Panc1 (cell line): ENCODE measurements around the gene POLR2J2. TPM values are rescaled to one million over a fixed set of nuclear protein-coding genes. Genes with fewer than 3 reads are reported as not detected.
A peak's percentile ranks its signal among the peaks of the same experiment; 100 is the strongest.
"Not testable (repeated sequence)": the region's sequence is repeated elsewhere in the genome, so short reads cannot be mapped to it uniquely, and the experiment has no call there.

ENCODE experiments used
- ATAC-seq: fragments of 200-7000 bp; cut with Tn5 transposase; 2 replicates; pipeline ENCODE4 v1.9.1; 2020; ENCODE audit warnings: mild to moderate bottlenecking, moderate library complexity
- BruUV-seq: library from RNA; stranded (reverse); fragments of 400-500 nt; replicated peaks from 2 replicates; lab custom pipeline; 2021; lab: Mats Ljungman, UMichigan
- CTCF ChIA-PET: fragments of 300-600 bp; sonication (Branson Sonifier 250); formaldehyde crosslinking; loops from one replicate; lab custom pipeline; 2022; ENCODE audit warnings: antibody characterized with exemption; lab: Charles Lee
- POLR2A ChIA-PET: fragments of 300-600 bp; sonication (Branson Sonifier 250); formaldehyde crosslinking; loops from one replicate; lab custom pipeline; 2022; ENCODE audit warnings: antibody characterized with exemption; lab: Charles Lee
- DNase-seq: peaks from one replicate; pipeline ENCODE4 v3.0.0-alpha.2; 2010; ENCODE audit warnings: low read depth, low spot score
- H3K27ac ChIP-seq: 2 replicates; pipeline ENCODE4 v1.5.1; 2011; ENCODE audit warnings: mild to moderate bottlenecking, low read length, inconsistent platforms
- H3K27me3 ChIP-seq: fragments of 200-500 bp; sonication (Bioruptor generic); 2 replicates; pipeline ENCODE4 v1.6.0; 2014; ENCODE audit warnings: low read length, inconsistent platforms; ENCODE audit not compliant: control insufficient read depth, insufficient read depth
- H3K36me3 ChIP-seq: fragments of 200-500 bp; sonication (Bioruptor generic); 2 replicates; pipeline ENCODE4 v1.5.1; 2014; ENCODE audit warnings: inconsistent platforms, mild to moderate bottlenecking, low read length, moderate library complexity; ENCODE audit not compliant: control insufficient read depth, insufficient read depth
- H3K4me1 ChIP-seq: 2 replicates; pipeline ENCODE4 v1.5.1; 2011; ENCODE audit warnings: inconsistent platforms, mild to moderate bottlenecking, low read length, moderate library complexity; ENCODE audit not compliant: control insufficient read depth, insufficient read depth
- H3K4me3 ChIP-seq, 2 experiments: 2 replicates each; pipeline ENCODE4 v1.5.1; 2011 to 2012; ENCODE audit warnings: low read depth in 2 of 2, low read length in 2 of 2, mild to moderate bottlenecking in 2 of 2, inconsistent platforms in 1 of 2, moderate library complexity in 1 of 2
- H3K9me3 ChIP-seq: fragments of 200-500 bp; sonication (Bioruptor generic); 2 replicates; pipeline ENCODE4 v1.5.1; 2014; ENCODE audit warnings: low read depth, mild to moderate bottlenecking, inconsistent platforms, low read length, moderate library complexity; ENCODE audit not compliant: control insufficient read depth, insufficient read depth
- in situ Hi-C: cut with HindIII; loops from 2 replicates; pipeline ENCODE4 v1.10.0; 2016; ENCODE audit warnings: low sequenced_read_pairs, low pct_unique_long_range_greater_than_20kb
- intact Hi-C: fragments of 100-400 bp; cut with micrococcal nuclease; formaldehyde crosslinking; loops from one replicate; pipeline ENCODE4 v1.10.0; 2022; ENCODE audit not compliant: unreplicated experiment
- total RNA-seq: library from RNA; stranded (reverse); gene quantifications from one replicate; pipeline ENCODE4 v1.2.1, GENCODE V29; 2021; ENCODE audit not compliant: unreplicated experiment

POLR2J2 gene
- total RNA-seq, 1 experiment from 2014 or later, result 10.0 TPM

DNA sequence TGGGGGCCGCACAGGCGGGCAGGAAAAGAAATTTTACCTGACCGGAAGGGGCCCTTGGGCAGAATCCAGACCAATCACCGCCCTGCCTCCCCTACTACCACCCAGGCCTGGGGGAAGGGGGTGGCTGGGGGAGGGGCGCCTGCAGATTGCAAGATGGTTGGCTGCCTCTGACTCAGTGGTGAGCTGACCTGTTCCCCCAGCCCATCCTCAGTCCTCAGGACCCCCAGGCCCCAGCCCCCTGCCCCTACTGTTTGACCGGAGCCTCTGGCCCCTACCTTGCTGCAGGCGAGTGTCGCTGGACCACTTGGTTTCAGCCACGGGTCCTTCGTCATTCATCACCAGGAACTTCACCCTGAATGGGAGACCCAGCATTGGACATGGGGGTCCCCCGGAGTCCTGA is 32.6 kb downstream of the POLR2J2 start:
- peak; percentile 11 for ATAC-seq
- POLR2A ChIA-PET, result not testable (repeated sequence)

GRCh38 chr7:102636956-102637355 is 34.5 kb downstream of the POLR2J2 start:
- in situ Hi-C loops, H3K27me3 ChIP-seq, H3K4me1 ChIP-seq, H3K4me3 ChIP-seq, intact Hi-C loops, H3K36me3 ChIP-seq, POLR2A ChIA-PET, DNase-seq, H3K27ac ChIP-seq, CTCF ChIA-PET, BruUV-seq, ATAC-seq, H3K9me3 ChIP-seq: not testable (repeated sequence)

More for the DNA sequence above, 32.6 kb downstream of the POLR2J2 start:
- H3K4me3 ChIP-seq, H3K27me3 ChIP-seq, in situ Hi-C loops, intact Hi-C loops, H3K4me1 ChIP-seq, DNase-seq, BruUV-seq, H3K9me3 ChIP-seq, H3K27ac ChIP-seq, CTCF ChIA-PET, H3K36me3 ChIP-seq: not testable (repeated sequence)

- DNase-seq, POLR2A ChIA-PET, H3K9me3 ChIP-seq, H3K27ac ChIP-seq, H3K36me3 ChIP-seq, in situ Hi-C loops, intact Hi-C loops, H3K4me1 ChIP-seq, CTCF ChIA-PET, H3K4me3 ChIP-seq, H3K27me3 ChIP-seq, ATAC-seq: not testable (repeated sequence)
- TSS peak; percentile 85 for BruUV-seq
These were observed 36.1 kb downstream of the POLR2J2 start for GRCh38 chr7:102635354-102635753.

DNA sequence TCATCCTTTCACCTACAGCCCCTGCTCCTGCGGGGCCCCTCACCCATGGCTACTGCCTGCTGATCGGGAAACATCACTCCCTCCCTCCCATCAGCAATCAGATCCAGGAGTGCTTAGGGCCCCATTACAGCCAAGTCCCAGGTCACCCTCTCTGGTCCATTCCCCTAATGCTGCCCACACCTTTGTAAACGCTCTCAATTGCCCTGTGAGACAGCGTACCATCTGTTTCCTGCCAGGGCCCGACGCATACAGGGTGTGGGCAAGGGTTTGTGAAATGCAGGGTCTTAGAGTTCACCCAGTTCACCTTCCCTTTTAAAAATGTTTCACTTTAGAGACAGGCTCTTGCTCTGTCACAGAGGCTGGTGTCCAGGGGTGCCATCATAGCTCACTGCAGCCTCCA is 37.2 kb downstream of the POLR2J2 start:
- POLR2A ChIA-PET, DNase-seq, in situ Hi-C loops, H3K4me1 ChIP-seq, intact Hi-C loops, BruUV-seq, H3K36me3 ChIP-seq, H3K4me3 ChIP-seq, H3K27me3 ChIP-seq, ATAC-seq, H3K9me3 ChIP-seq, H3K27ac ChIP-seq, CTCF ChIA-PET: not testable (repeated sequence)

GRCh38 chr7:102630622-102631021 is 40.8 kb downstream of the POLR2J2 start:
- ATAC-seq, result peak; percentile 4; the same call in 1 of the 2 replicates
- intact Hi-C loops, in situ Hi-C loops, H3K27me3 ChIP-seq, H3K27ac ChIP-seq, H3K36me3 ChIP-seq, CTCF ChIA-PET, H3K4me3 ChIP-seq, DNase-seq, H3K9me3 ChIP-seq, POLR2A ChIA-PET, BruUV-seq, H3K4me1 ChIP-seq: not testable (repeated sequence)

DNA sequence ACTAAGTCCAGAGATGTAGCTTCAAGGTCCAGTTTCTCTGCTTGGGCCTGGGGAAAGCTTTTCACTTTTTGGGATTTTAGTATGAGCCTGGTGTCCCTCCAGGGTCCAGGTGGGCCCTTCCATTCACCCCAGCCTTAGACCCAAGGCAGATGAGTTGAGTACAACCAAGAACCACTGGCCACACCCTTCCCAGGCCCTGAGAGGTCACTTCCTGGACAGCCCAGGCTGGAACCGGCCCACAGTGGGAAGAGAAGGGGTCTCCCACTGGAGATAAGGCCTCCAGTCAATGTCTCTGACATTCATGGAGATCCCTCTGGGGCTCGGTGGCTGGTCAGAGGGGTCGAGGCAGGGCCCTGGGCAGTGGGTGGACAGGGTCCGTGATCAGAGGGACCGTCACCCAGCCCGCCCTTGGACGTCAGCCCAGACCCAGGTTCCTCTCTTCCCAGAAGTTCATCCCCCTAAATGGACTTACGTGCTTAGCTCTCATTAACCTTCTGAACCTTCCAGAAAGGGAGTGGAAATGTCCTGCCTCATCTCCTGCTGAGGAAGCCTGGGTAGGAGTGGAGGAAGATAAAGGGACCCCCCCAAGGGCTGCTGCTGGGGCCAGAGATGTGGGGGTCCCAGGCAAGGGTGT is 44.1 kb downstream of the POLR2J2 start:
- H3K4me3 ChIP-seq, DNase-seq, intact Hi-C loops, in situ Hi-C loops, H3K36me3 ChIP-seq, BruUV-seq, H3K4me1 ChIP-seq, H3K27ac ChIP-seq, POLR2A ChIA-PET, ATAC-seq, H3K9me3 ChIP-seq, H3K27me3 ChIP-seq, CTCF ChIA-PET: not testable (repeated sequence)

- CTCF ChIA-PET, result interaction anchor here (0.6 kb wide), 1 partner anchor 66 kb away, joined by 3 read pairs; no protein-coding TSS in a partner anchor
- H3K4me1 ChIP-seq, POLR2A ChIA-PET, ATAC-seq, H3K4me3 ChIP-seq, intact Hi-C loops, BruUV-seq, DNase-seq, in situ Hi-C loops, H3K36me3 ChIP-seq, H3K27me3 ChIP-seq, H3K9me3 ChIP-seq, H3K27ac ChIP-seq: not testable (repeated sequence)
These were observed 53.3 kb downstream of the POLR2J2 start for GRCh38 chr7:102618122-102618521.
